Heart left ventricle (tissue), 16 donors: ENCODE data around the gene RAG1. TPM values are rescaled to one million over a fixed set of nuclear protein-coding genes. Genes with fewer than 3 reads are reported as not detected.

Experiments
- ATAC-seq, 4 donors: fragments of 200-7000 bp; cut with Tn5 transposase; one replicate each; pipeline ENCODE4 v1.9.1; 2020 to 2022; ENCODE audit warnings: moderate library complexity in 4 of 4, mild to moderate bottlenecking in 3 of 4, moderate number of reproducible peaks in 1 of 4
- DNase-seq, 5 donors: peaks; one replicate each; pipeline ENCODE4 v3.0.0-alpha.2; 2020
- H3K27ac ChIP-seq, 12 donors: fragments of 200-600 bp; sonication (generic) in 4 of 12; one replicate each; pipeline versions ENCODE4 v1.5.0 to v1.8.0; 2016 to 2022; ENCODE audit warnings: mild to moderate bottlenecking in 2 of 12
- H3K27me3 ChIP-seq, 9 donors: fragments of 200-600 bp; sonication (generic) in 2 of 9; one replicate each; pipeline versions ENCODE4 v1.5.1 to v1.8.0; 2016 to 2022; ENCODE audit warnings: mild to moderate bottlenecking in 3 of 9
- H3K36me3 ChIP-seq, 9 donors: fragments of 200-600 bp; sonication (generic) in 2 of 9; one replicate each; pipeline versions ENCODE4 v1.5.0 to v1.8.0; 2018 to 2022; ENCODE audit warnings: mild to moderate bottlenecking in 2 of 9
- H3K4me1 ChIP-seq, 12 donors: fragments of 200-600 bp; sonication (generic) in 4 of 12; one replicate each; pipeline versions ENCODE4 v1.5.0 to v1.8.0; 2016 to 2022; ENCODE audit warnings: mild to moderate bottlenecking in 3 of 12
- H3K4me3 ChIP-seq, 12 donors: fragments of 200-600 bp; sonication (generic) in 4 of 12; one replicate each; pipeline versions ENCODE4 v1.5.0 to v1.8.0; 2017 to 2022; ENCODE audit warnings: mild to moderate bottlenecking in 9 of 12, moderate library complexity in 4 of 12
- H3K9me3 ChIP-seq, 12 donors: fragments of 200-600 bp; sonication (generic) in 4 of 12; one replicate each; pipeline versions ENCODE4 v1.5.0 to v1.8.0; 2016 to 2022; ENCODE audit warnings: mild to moderate bottlenecking in 1 of 12
- POLR2A ChIP-seq, 2 donors: fragments of 450-650 bp; IDR thresholded peaks; one replicate each; pipeline ENCODE4 v1.6.1; 2017; ENCODE audit warnings: antibody characterized with exemption in 2 of 2, mild to moderate bottlenecking in 2 of 2, moderate library complexity in 2 of 2
- WGBS, 4 donors: extraction: QIAGEN DNeasy Blood & Tissue Kit in 2 of 4; methylation state at CpG; one replicate each; pipeline versions ENCODE4 v1.1.5 to v1.1.7; 2013 to 2018; 5-methylcytosine and 5-hydroxymethylcytosine counted together
- intact Hi-C, 10 donors: fragments of 100-400 bp; cut with DNase I; formaldehyde crosslinking; loops; one replicate each; pipeline versions ENCODE4 v1.11.1 to v1.14.2; 2022
- polyA plus RNA-seq, 2 donors: library from polyadenylated mRNA; stranded (reverse); fragments of 200-250 nt; gene quantifications; one replicate each; pipeline ENCODE4 v1.2.3, GENCODE V29; 2013
- total RNA-seq, 9 donors: library from RNA; depleted of rRNA in 2 of 9; stranded (reverse); fragments of >200 nt in 2 of 9; fragmentation: NEBNext Ultra II Directional in 3 of 9; extraction: Animal tissue kit (Norgen Biotek cat#: 25700) in 3 of 9; gene quantifications; one replicate each; pipeline versions ENCODE4 v1.1.0 to v1.2.4, GENCODE V29; 2016 to 2023
- TF ChIP-seq, protein P1 (sequence below), 12 donors: fragments of 200-600 bp; sonication (generic) in 4 of 12; IDR thresholded peaks; one replicate each; pipeline versions ENCODE4 v1.5.0 to v1.8.0; 2018 to 2022; ENCODE audit warnings: antibody characterized with exemption in 12 of 12, mild to moderate bottlenecking in 5 of 12
- donor health status: ischemic (EF 13 %, LVEDD 7.1; RV severe dilation, severe dysfunction).
- donor health status: healthy with polysubstance abuse.
- donor health status: DM: no; HTN: yes; CAD: no.
- donor health status: DM: no; HTN: no; CAD: no.
- donor health status: ischemic (EF 25% LVEDD 6.9; RV normal size, moderate dysfunction).
- donor health status: ischemic (EF 25% LVEDD 5.7; RV mildly dilated, moderate dysfunction).
- donor health status: healthy.
- donor health status: DM: yes; HTN: yes; CAD: no.
- donor health status: ischemic (EF 35%, LVEDD 5.7; RV mildly dilated, moderate dysfunction).
- donor health status: nonischemic (EF 11% LVEDD 7.7; RV severe dilation, severe dysfunction).
- donor health status: DM: yes; HTN: yes; CAD: no.
- donor health status: PGD.
- donor health status: ischemic (EF 29% LVEDD 5.4; RV normal size, mild dysfunction).
- donor health status: nonischemic (EF 23%, LVEDD 6.1; RV moderate dilation, normal function).

The RAG1 gene
- total and polyA plus RNA-seq, 11 donors = 0.44 to 2.6 (median 1.1) TPM

- Histone ChIP-seq H3K36me3 (peaks cover 0 to 9% (median 0%) of the 10 kb centered on the region in 9 donors), H3K4me1 (peaks cover 0 to 6% (median 0%) of the 10 kb centered on the region in 12 donors), H3K27ac (no peak overlapping the region), H3K27me3 (no peaks in the 10 kb centered on the region), H3K9me3 (peaks cover 0 to 4% (median 0%) of the 10 kb centered on the region in 12 donors), H3K4me3 (no peak overlapping the region)
- DNase-seq (no peak), ATAC-seq (peak in 1 of 4 donors; percentile 48)
- WGBS, 4 donors = 74 to 85% (median 78%) methylated on average over 2 of the region's 2 CpGs
- intact Hi-C loops = no loop called here
- TF ChIP-seq, protein P1, sequence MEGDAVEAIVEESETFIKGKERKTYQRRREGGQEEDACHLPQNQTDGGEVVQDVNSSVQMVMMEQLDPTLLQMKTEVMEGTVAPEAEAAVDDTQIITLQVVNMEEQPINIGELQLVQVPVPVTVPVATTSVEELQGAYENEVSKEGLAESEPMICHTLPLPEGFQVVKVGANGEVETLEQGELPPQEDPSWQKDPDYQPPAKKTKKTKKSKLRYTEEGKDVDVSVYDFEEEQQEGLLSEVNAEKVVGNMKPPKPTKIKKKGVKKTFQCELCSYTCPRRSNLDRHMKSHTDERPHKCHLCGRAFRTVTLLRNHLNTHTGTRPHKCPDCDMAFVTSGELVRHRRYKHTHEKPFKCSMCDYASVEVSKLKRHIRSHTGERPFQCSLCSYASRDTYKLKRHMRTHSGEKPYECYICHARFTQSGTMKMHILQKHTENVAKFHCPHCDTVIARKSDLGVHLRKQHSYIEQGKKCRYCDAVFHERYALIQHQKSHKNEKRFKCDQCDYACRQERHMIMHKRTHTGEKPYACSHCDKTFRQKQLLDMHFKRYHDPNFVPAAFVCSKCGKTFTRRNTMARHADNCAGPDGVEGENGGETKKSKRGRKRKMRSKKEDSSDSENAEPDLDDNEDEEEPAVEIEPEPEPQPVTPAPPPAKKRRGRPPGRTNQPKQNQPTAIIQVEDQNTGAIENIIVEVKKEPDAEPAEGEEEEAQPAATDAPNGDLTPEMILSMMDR (IDR thresholded peaks at IDR 0.05) = no peak
- no peak for TF ChIP-seq POLR2A (IDR thresholded peaks at IDR 0.05)
These were observed 10.1 kb downstream of the RAG1 start for GRCh38 chr11:36577859-36578258.

DNA sequence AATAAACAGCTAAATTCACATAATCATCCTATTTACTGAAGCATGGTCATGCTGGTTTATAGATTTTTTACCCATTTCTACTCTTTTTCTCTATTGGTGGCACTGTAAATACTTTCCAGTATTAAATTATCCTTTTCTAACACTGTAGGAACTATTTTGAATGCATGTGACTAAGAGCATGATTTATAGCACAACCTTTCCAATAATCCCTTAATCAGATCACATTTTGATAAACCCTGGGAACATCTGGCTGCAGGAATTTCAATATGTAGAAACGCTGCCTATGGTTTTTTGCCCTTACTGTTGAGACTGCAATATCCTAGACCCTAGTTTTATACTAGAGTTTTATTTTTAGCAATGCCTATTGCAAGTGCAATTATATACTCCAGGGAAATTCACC is 10.7 kb downstream of the RAG1 start:
- 47 to 73% (median 50%) methylated on average over 1 of the region's 1 CpG for WGBS, 4 donors
- Histone ChIP-seq H3K27ac (no peak overlapping the region), H3K4me1 (peaks cover 0 to 6% (median 0%) of the 10 kb centered on the region in 12 donors), H3K27me3 (no peaks in the 10 kb centered on the region), H3K9me3 (peaks cover 0 to 4% (median 0%) of the 10 kb centered on the region in 12 donors), H3K36me3 (peaks cover 0 to 7% (median 0%) of the 10 kb centered on the region in 9 donors), H3K4me3 (no peak overlapping the region)
- ATAC-seq (no peak), DNase-seq (no peak)
- TF ChIP-seq POLR2A (IDR thresholded peaks at IDR 0.05) = no peak
- TF ChIP-seq, protein P1 (IDR thresholded peaks at IDR 0.05) = no peak
- intact Hi-C loops = no loop called here

DNA sequence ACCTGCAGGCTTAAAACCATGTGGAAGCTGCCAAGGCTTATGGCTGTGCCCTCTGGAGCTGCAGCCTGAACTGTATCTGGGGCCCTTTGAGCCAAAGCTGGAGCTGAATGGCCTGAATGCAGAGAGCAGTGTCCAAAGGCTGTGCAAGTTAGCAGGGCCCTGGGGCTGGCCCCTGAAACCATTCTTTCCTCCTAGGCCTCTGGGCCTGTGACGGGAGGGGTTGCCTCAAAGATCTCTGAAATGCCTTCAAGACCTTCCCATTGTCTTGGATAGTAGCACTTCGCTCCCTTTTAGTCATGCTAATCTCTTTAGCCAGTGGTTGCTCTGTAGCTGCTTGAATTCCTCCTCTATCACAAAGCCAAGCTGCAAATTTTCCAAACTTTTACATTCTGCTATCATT is 13.7 kb downstream of the RAG1 start:
- 60 to 98% (median 89%) methylated on average over 2 of the region's 2 CpGs for WGBS, 4 donors

DNA sequence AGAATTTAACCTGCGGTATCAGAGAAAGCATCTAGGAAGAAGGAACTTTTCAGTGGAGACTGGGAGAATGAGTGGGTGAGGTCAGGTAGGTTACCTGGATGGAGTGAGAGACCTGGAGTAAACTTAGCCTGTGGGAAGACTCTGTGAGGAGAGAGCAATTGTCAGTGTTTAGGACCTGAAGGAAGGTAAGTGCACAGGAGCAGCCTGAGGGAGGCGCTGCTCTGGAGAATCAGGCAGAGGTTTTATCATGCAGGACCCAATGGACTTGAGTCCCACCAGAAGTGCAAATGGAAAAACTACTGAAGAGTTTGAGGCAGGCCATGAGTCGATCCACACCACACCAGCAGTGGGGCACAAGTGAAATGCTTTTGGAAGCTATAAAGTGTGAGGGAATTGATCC is 15.9 kb downstream of the RAG1 start:
- no peak overlapping the region for H3K27ac ChIP-seq
- H3K27me3 ChIP-seq = peaks cover 0 to 2% (median 0%) of the 10 kb centered on the region in 9 donors
- WGBS, 4 donors = 57 to 69% (median 65%) methylated on average over 3 of the region's 3 CpGs
- DNase-seq = no peak
- H3K4me1 ChIP-seq = no peaks in the 10 kb centered on the region
- peaks cover 0 to 4% (median 0%) of the 10 kb centered on the region in 12 donors for H3K9me3 ChIP-seq
- no peak for ATAC-seq
- H3K4me3 ChIP-seq = no peak overlapping the region
- TF ChIP-seq POLR2A (IDR thresholded peaks at IDR 0.05) = no peak
- H3K36me3 ChIP-seq = no peaks in the 10 kb centered on the region
- intact Hi-C loops = no loop called here

More for the DNA sequence above, 13.7 kb downstream of the RAG1 start:
- ATAC-seq (no peak), DNase-seq (no peak)
- TF ChIP-seq, protein P1 (IDR thresholded peaks at IDR 0.05) = no peak
- no peak for TF ChIP-seq POLR2A (IDR thresholded peaks at IDR 0.05)
- H3K4me3 ChIP-seq = no peak overlapping the region
- intact Hi-C loops = no loop called here
- H3K27ac ChIP-seq = no peak overlapping the region
- peaks cover 0 to 4% (median 0%) of the 10 kb centered on the region in 12 donors for H3K9me3 ChIP-seq
- no peaks in the 10 kb centered on the region for H3K36me3 ChIP-seq
- H3K27me3 ChIP-seq = no peaks in the 10 kb centered on the region
- peaks cover 0 to 6% (median 0%) of the 10 kb centered on the region in 12 donors for H3K4me1 ChIP-seq

DNA sequence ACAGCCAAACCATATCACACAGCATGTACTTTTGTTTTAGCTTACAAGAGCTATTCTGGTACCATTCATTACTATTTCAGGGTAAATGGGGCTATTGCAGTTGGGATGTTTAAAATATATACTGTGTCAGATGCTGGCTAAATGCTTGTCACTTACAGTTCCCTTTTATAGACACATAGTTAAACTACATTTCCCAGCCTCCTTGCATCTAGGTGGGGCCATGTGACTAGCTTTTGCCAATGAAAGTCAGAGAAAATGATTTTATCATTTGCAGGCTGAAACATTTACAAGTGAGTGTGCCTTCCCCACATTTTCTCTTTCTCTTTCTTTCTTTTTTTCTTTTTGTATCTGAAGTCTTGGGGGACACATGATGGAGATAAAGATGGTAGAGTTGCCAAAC is 18.7 kb downstream of the RAG1 start:
- H3K36me3 ChIP-seq = no peaks in the 10 kb centered on the region
- no peak for TF ChIP-seq POLR2A (IDR thresholded peaks at IDR 0.05)
- TF ChIP-seq, protein P1 (IDR thresholded peaks at IDR 0.05) = no peak
- no peaks in the 10 kb centered on the region for H3K4me1 ChIP-seq
- H3K9me3 ChIP-seq = peaks cover 0 to under 1% (median 0%) of the 10 kb centered on the region in 12 donors
- DNase-seq = no peak
- no peak overlapping the region for H3K27ac ChIP-seq
- no peak for ATAC-seq
- intact Hi-C loops = no loop called here
- H3K27me3 ChIP-seq = peaks cover 0 to 24% (median 0%) of the 10 kb centered on the region in 9 donors
- H3K4me3 ChIP-seq = no peak overlapping the region
